Stimulated activated CD4-positive, alpha-beta T cell treated with anti-CD3 and anti-CD28 coated beads, Interleukin-12 subunit alpha, Interleukin-12 subunit beta, amount 100 ng/mL, for 48 hours (primary cell): ENCODE data around the gene ENO1.

Experiments used
- DNase-seq, 3 donors: peaks; one replicate each; pipeline ENCODE4 v3.0.0-alpha.2; 2020; ENCODE audit warnings: low read depth in 2 of 3, low spot score in 1 of 3

ENO1 gene

DNA sequence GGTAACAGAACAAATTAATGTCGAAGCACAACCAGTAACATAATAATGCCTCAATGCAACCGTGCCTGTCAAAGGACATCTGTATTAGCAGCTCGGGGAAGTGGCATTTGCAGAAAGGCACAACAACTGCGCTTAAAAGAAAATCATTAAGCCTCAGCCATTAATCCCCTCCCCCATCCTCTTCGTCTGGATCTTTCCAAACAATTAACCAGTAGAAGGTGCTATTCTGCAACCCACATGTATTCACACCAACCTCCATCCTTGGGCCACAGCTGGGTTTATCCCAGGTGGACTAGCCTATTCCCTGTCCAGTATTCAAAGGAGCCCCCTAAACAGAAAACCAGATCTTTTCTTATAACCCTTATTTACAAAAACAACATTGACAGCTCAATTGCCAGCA is 63.6 kb downstream of the ENO1 start:
- no peak for DNase-seq

DNA sequence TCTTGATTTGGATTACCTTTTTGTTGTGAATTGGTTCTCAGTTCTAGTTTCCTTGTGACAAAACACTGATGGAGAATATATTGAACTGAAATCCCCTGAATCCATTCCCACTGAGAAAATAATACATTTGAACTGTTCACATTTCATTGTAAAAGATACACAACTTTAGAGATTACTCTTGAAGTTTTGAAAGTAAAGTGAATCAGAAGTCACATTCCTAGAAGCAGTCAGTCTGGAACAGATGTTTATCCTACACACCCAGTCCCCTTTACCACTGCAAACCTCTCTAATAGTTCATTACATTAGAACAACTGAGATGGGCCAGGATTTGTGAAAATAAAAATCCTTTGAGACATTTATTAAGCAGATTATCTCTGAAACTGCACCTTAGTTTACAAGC is 64.5 kb downstream of the ENO1 start:
- DNase-seq, result no peak

- DNase-seq, result no peak
Observed at GRCh38 chr1:8813016-8813763, 65.3 kb downstream of the ENO1 start.

DNA sequence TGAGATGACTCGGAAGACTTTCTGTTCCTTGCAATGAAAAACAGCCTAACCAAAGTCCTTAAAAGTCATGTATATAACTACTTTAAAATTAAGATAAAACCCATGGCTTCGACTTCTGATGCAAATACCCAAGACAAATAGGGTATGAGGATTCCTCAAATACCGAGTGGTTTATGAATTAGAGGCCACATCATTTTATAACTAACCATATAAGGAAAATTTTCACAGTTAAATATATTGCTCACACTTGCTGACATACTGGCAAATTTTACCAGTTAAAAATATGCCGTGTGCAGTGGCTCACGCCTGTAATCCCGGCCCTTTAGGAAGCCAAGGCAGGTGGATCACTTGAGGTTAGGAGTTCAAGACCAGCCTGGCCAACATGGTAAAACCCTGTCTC is 66.4 kb downstream of the ENO1 start:
- DNase-seq, result no peak
